ENCODE results near the gene RNF133. TPM values are rescaled to one million over a fixed set of nuclear protein-coding genes. Genes with fewer than 3 reads are reported as not detected.

The RNF133 gene
- polyA plus RNA-seq, 1 donor (not counting 4 experiments of a cell fraction or from before 2014, with no cell fraction given), result not detected

GRCh38 chr7:122694697-122695096, 4.2 kb downstream of the RNF133 start:
- Histone ChIP-seq H3K4me1 (ENCODE audit: control insufficient read depth, extremely low read depth, insufficient read depth, low read length) (no peaks in the 10 kb centered on the region), H4K20me1 (ENCODE audit: control insufficient read depth, extremely low read depth, insufficient read depth, low read length) (no peaks in the 10 kb centered on the region), H3K4me2 (ENCODE audit: control insufficient read depth, extremely low read depth, insufficient read depth, low read depth, low read length) (no peak overlapping the region), H3K27me3 (ENCODE audit: control insufficient read depth, extremely low read depth, insufficient read depth, low read length) (no peaks in the 10 kb centered on the region), H3K27ac (ENCODE audit: control insufficient read depth, insufficient read depth, low read length) (no peak overlapping the region), H3K9me1 (ENCODE audit: control insufficient read depth, extremely low read depth, insufficient read depth, low read length) (no peaks in the 10 kb centered on the region), H3K9ac (ENCODE audit: control insufficient read depth, extremely low read depth, insufficient read depth, low read length) (no peak overlapping the region), H2AFZ (ENCODE audit: control insufficient read depth, low read length) (no peak overlapping the region), H3K36me3 (ENCODE audit: control insufficient read depth in 2 of 2, extremely low read depth in 1 of 2, insufficient read depth in 2 of 2, low read length in 2 of 2) (no peaks in the 10 kb centered on the region), H3K79me2 (ENCODE audit: control insufficient read depth, insufficient read depth, low read length) (no peaks in the 10 kb centered on the region), H3K9me3 (ENCODE audit: control insufficient read depth, low read depth, low read length) (peaks cover 2% of the 10 kb centered on the region), H3K4me3 (ENCODE audit: control insufficient read depth in 2 of 3, extremely low read depth in 1 of 3, insufficient read depth in 2 of 3, low read depth in 1 of 3, low read length in 3 of 3) (no peak overlapping the region)
- dilution Hi-C loops (cut with MboI; ENCODE audit: extremely low pct_ligation_motif_present, low sequenced_read_pairs), result no loop called here
- FAIRE-seq (no peak), DNase-seq (ENCODE audit: low read depth, low spot score) (no peak)
- TF ChIP-seq EZH2 (IDR thresholded peaks at IDR 0.05; ENCODE audit: low read length), result no peak
- no peak for TF ChIP-seq CTCF (optimal IDR thresholded peaks at IDR 0.05 in 1 of 3, IDR thresholded peaks at IDR 0.05 in 1 of 3, conservative IDR thresholded peaks at IDR 0.05 in 1 of 3; ENCODE audit: extremely low read depth in 1 of 3, insufficient read depth in 2 of 3, low read length in 3 of 3)

GRCh38 chr7:122692769-122693309, 6.1 kb downstream of the RNF133 start:
- TF ChIP-seq CTCF (optimal IDR thresholded peaks at IDR 0.05 in 1 of 3, IDR thresholded peaks at IDR 0.05 in 1 of 3, conservative IDR thresholded peaks at IDR 0.05 in 1 of 3; ENCODE audit: extremely low read depth in 1 of 3, insufficient read depth in 2 of 3, low read length in 3 of 3), result no peak
- no peak overlapping the region for H3K9ac ChIP-seq (ENCODE audit: control insufficient read depth, extremely low read depth, insufficient read depth, low read length)
- no peak overlapping the region for H3K4me2 ChIP-seq (ENCODE audit: control insufficient read depth, extremely low read depth, insufficient read depth, low read depth, low read length)
- DNase-seq (ENCODE audit: low read depth, low spot score) (no peak), FAIRE-seq (no peak)
- H3K9me3 ChIP-seq (ENCODE audit: control insufficient read depth, low read depth, low read length), result peaks cover 2% of the 10 kb centered on the region
- no peaks in the 10 kb centered on the region for H3K27me3 ChIP-seq (ENCODE audit: control insufficient read depth, extremely low read depth, insufficient read depth, low read length)
- no peak overlapping the region for H3K27ac ChIP-seq (ENCODE audit: control insufficient read depth, insufficient read depth, low read length)
- no peaks in the 10 kb centered on the region for H3K79me2 ChIP-seq (ENCODE audit: control insufficient read depth, insufficient read depth, low read length)
- no peaks in the 10 kb centered on the region for H4K20me1 ChIP-seq (ENCODE audit: control insufficient read depth, extremely low read depth, insufficient read depth, low read length)
- H3K4me1 ChIP-seq (ENCODE audit: control insufficient read depth, extremely low read depth, insufficient read depth, low read length), result no peaks in the 10 kb centered on the region
- no peak overlapping the region for H3K4me3 ChIP-seq (ENCODE audit: control insufficient read depth in 2 of 3, extremely low read depth in 1 of 3, insufficient read depth in 2 of 3, low read depth in 1 of 3, low read length in 3 of 3)
- no peak overlapping the region for H2AFZ ChIP-seq (ENCODE audit: control insufficient read depth, low read length)
- no peaks in the 10 kb centered on the region for H3K36me3 ChIP-seq (ENCODE audit: control insufficient read depth in 2 of 2, extremely low read depth in 1 of 2, insufficient read depth in 2 of 2, low read length in 2 of 2)
- dilution Hi-C loops (cut with MboI; ENCODE audit: extremely low pct_ligation_motif_present, low sequenced_read_pairs), result no loop called here
- H3K9me1 ChIP-seq (ENCODE audit: control insufficient read depth, extremely low read depth, insufficient read depth, low read length), result no peaks in the 10 kb centered on the region

Data from keratinocyte (primary cell).